Effector memory CD4-positive, alpha-beta T cell (primary cell): Measurements from ENCODE around the gene DTNB.
"Not testable (repeated sequence)": the region's sequence is repeated elsewhere in the genome, so short reads cannot be mapped to it uniquely, and the experiment has no call there.

ENCODE experiments used
- DNase-seq, 3 donors: peaks; one replicate each; pipeline ENCODE4 v3.0.0-alpha.2; 2020
- H3K27ac ChIP-seq: 2 replicates; pipeline ENCODE4 v1.7.0; 2013; ENCODE audit warnings: mild to moderate bottlenecking, low read length, moderate library complexity; ENCODE audit not compliant: insufficient read depth, poor library complexity, severe bottlenecking
- H3K27me3 ChIP-seq: replicated peaks from 2 replicates; pipeline ENCODE4 v1.7.0; 2013; ENCODE audit warnings: mild to moderate bottlenecking, low read length; ENCODE audit not compliant: insufficient read depth, control insufficient read depth, poor library complexity, severe bottlenecking
- H3K36me3 ChIP-seq: 2 replicates; pipeline ENCODE4 v1.7.0; 2013; ENCODE audit warnings: mild to moderate bottlenecking, low read length, moderate library complexity; ENCODE audit not compliant: control insufficient read depth, insufficient read depth
- H3K4me1 ChIP-seq: 2 replicates; pipeline ENCODE4 v1.7.0; 2013; ENCODE audit warnings: low read length, mild to moderate bottlenecking; ENCODE audit not compliant: control insufficient read depth, insufficient read depth, poor library complexity, severe bottlenecking
- H3K4me3 ChIP-seq: 2 replicates; pipeline ENCODE4 v1.7.0; 2013; ENCODE audit warnings: low read length, low read depth, mild to moderate bottlenecking; ENCODE audit not compliant: insufficient read depth, poor library complexity, severe bottlenecking
- H3K9me3 ChIP-seq: 2 replicates; pipeline ENCODE4 v1.7.0; 2013; ENCODE audit warnings: mild to moderate bottlenecking, low read length, moderate library complexity; ENCODE audit not compliant: control insufficient read depth

The DTNB gene

DNA sequence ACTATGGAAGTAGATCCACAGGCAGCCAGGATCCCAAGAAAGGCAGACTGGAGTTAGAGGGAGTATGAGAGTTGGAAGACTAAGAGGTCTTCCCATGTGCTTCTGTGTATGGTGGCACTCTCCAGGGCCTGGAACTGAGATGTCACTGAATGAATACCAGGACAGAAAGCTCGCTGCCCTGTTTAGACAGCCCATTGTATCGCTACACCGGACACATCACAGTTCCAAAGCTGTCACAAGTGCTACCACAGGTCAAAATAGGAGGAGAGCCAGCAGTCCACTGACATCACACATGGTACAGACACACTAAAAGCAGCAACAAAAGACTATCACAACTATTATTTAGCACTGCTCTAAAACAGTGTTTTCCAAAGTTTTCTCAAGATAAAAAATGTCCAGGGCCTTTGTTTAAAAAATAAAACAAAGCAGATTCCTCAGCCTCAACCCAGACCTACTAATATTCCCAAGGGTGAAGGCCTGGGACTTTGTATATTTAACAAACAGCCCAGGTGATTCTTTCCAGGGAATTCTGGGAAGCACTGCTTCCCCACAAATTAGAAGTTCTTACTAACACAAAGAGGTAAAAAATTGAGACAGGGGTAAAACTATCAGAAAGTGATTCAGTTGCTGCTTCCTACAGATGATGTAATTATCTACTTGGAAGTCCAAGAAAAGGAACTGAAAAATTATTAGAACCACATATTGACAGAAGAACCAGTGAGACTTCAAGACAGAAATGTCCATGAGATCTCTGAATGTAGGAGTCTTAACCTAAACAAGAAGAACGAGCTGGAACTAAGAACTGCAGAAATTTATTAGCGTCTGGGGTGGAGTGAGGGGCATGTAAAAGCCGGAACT is 116.0 kb downstream of the DTNB start:
- no peaks in the 10 kb centered on the region for H3K27me3 ChIP-seq
- H3K27ac ChIP-seq, result no peak overlapping the region
- DNase-seq, result no peak
- no peaks in the 10 kb centered on the region for H3K9me3 ChIP-seq
- H3K36me3 ChIP-seq, result no peaks in the 10 kb centered on the region
- no peak overlapping the region for H3K4me3 ChIP-seq
- no peaks in the 10 kb centered on the region for H3K4me1 ChIP-seq

- Histone ChIP-seq H3K27me3 (no peaks in the 10 kb centered on the region), H3K4me3 (no peak overlapping the region), H3K27ac (no peak overlapping the region), H3K9me3 (no peaks in the 10 kb centered on the region), H3K36me3 (no peaks in the 10 kb centered on the region), H3K4me1 (no peaks in the 10 kb centered on the region)
- DNase-seq, result no peak
Measured at GRCh38 chr2:25552318-25552717, 121.1 kb downstream of the DTNB start.

- no peak for DNase-seq
Measured at GRCh38 chr2:25551316-25551715, 122.1 kb downstream of the DTNB start.

DNA sequence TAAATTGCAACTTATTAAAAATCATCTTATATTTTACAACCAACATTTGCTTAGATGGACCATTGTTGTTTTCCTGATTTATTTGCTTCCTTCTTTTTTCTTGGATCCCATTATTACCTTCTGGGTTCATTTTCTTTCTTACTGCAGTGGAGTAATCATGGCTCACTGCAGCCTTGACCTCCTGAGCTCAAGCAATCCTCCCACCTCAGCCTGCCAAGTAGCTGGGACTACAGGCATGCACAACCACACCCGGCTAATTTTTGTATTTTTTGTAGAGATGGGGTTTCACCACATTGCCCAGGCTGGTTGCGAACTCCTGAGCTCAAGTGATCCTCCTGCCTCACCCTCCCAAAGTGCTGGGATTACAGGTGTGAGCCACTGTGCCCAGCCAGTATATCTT is 123.8 kb downstream of the DTNB start:
- H3K27me3 ChIP-seq, H3K4me3 ChIP-seq, H3K4me1 ChIP-seq, H3K9me3 ChIP-seq, H3K27ac ChIP-seq, H3K36me3 ChIP-seq, DNase-seq: not testable (repeated sequence)

More at GRCh38 chr2:25551316-25551715, 122.1 kb downstream of the DTNB start:
- H3K36me3 ChIP-seq, result no peaks in the 10 kb centered on the region
- H3K27ac ChIP-seq, result no peak overlapping the region
- H3K4me3 ChIP-seq, result no peak overlapping the region
- no peaks in the 10 kb centered on the region for H3K9me3 ChIP-seq
- H3K27me3 ChIP-seq, result no peaks in the 10 kb centered on the region
- no peaks in the 10 kb centered on the region for H3K4me1 ChIP-seq

GRCh38 chr2:25548601-25549000 is 124.8 kb downstream of the DTNB start:
- H3K9me3 ChIP-seq, result no peaks in the 10 kb centered on the region
- no peaks in the 10 kb centered on the region for H3K4me1 ChIP-seq
- H3K27me3 ChIP-seq, result no peaks in the 10 kb centered on the region
- H3K36me3 ChIP-seq, result no peaks in the 10 kb centered on the region
- DNase-seq, result no peak
- H3K27ac ChIP-seq, result no peak overlapping the region
- H3K4me3 ChIP-seq, result no peak overlapping the region

- DNase-seq, result no peak
- no peaks in the 10 kb centered on the region for H3K9me3 ChIP-seq
- H3K4me3 ChIP-seq, result no peak overlapping the region
- no peak overlapping the region for H3K27ac ChIP-seq
- no peaks in the 10 kb centered on the region for H3K27me3 ChIP-seq
- no peaks in the 10 kb centered on the region for H3K36me3 ChIP-seq
- no peaks in the 10 kb centered on the region for H3K4me1 ChIP-seq
Measured at GRCh38 chr2:25546852-25547251, 126.5 kb downstream of the DTNB start.

DNA sequence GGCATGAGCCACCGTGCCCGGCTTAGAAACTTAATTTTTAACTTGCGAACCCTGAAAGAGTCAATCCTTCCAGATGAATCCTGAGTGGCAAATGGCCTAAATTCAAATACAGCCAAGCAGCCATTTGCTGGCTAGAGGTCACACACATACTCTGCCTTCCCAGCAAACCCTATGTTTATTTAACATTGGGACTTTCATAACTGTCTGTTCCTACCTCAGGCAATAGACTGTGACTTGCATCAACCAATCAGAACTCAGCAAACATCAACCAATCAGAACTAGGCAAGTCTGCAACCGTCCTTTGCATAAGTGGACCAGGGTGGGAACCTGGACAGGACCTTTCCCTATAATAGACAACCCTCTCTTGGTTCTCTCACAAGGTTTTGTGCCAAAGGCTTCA is 127.5 kb downstream of the DTNB start:
- H3K9me3 ChIP-seq, result no peaks in the 10 kb centered on the region

DNA sequence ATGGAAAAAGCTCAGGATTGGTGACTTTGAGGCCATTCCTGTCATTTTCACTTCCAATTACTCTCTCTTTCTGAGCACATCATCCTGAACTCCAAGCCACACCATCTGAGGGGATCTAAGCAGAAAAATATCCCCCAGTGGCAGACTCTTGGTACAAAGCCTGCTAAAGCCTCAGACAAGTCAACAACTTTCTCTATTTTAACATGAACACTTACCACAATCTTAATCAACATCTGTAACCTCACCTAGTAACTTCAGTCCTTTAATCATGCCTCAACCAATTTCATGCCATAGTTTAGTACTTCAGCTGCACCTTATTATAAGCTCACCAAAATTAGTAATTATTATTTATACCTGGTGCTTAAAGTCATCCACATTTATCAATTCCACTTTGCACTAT is 128.9 kb downstream of the DTNB start:
- Histone ChIP-seq H3K27me3 (no peaks in the 10 kb centered on the region), H3K4me3 (no peak overlapping the region), H3K4me1 (no peaks in the 10 kb centered on the region), H3K36me3 (no peaks in the 10 kb centered on the region), H3K9me3 (no peaks in the 10 kb centered on the region), H3K27ac (no peak overlapping the region)
- no peak for DNase-seq

More for the DNA sequence above, 127.5 kb downstream of the DTNB start:
- Histone ChIP-seq H3K27me3 (no peaks in the 10 kb centered on the region), H3K27ac (no peak overlapping the region), H3K4me3 (no peak overlapping the region), H3K36me3 (no peaks in the 10 kb centered on the region), H3K4me1 (no peaks in the 10 kb centered on the region)
- no peak for DNase-seq

- Histone ChIP-seq H3K4me3 (no peak overlapping the region), H3K27ac (no peak overlapping the region), H3K4me1 (no peaks in the 10 kb centered on the region), H3K9me3 (no peaks in the 10 kb centered on the region), H3K36me3 (no peaks in the 10 kb centered on the region), H3K27me3 (no peaks in the 10 kb centered on the region)
- DNase-seq, result no peak
Measured at GRCh38 chr2:25543939-25544338, 129.4 kb downstream of the DTNB start.

- H3K36me3 ChIP-seq, result no peaks in the 10 kb centered on the region
- no peak overlapping the region for H3K27ac ChIP-seq
- no peaks in the 10 kb centered on the region for H3K27me3 ChIP-seq
- DNase-seq, result no peak
- H3K4me1 ChIP-seq, result no peaks in the 10 kb centered on the region
- H3K9me3 ChIP-seq, result no peaks in the 10 kb centered on the region
- no peak overlapping the region for H3K4me3 ChIP-seq
Measured at GRCh38 chr2:25541378-25541777, 132.0 kb downstream of the DTNB start.
